Kidney (tissue), 14 donors: ENCODE data around the gene USP35. TPM values are rescaled to one million over a fixed set of nuclear protein-coding genes. Genes with fewer than 3 reads are reported as not detected.
"Not testable (repeated sequence)": the region's sequence is repeated elsewhere in the genome, so short reads cannot be mapped to it uniquely, and the experiment has no call there.

ENCODE experiments used
- DNase-seq, 5 donors: peaks; one replicate each; pipeline ENCODE4 v3.0.0-alpha.2; 2013 to 2020
- FAIRE-seq: peaks from 2 replicates; lab custom pipeline; 2012; peaks lifted over from hg19 to GRCh38; lab: Jason Lieb, UNC
- H3K27ac ChIP-seq, 2 donors: one replicate each; pipeline ENCODE4 v1.7.0; 2013; ENCODE audit warnings: low read depth in 2 of 2, low read length in 2 of 2, inconsistent platforms in 1 of 2
- H3K27me3 ChIP-seq: one replicate; pipeline ENCODE4 v1.7.1; 2013; ENCODE audit warnings: low read length, inconsistent platforms; ENCODE audit not compliant: control insufficient read depth, insufficient read depth
- H3K36me3 ChIP-seq, 3 donors: one replicate each; pipeline versions ENCODE4 v1.7.0 to v1.7.1; 2013; ENCODE audit warnings: low read length in 3 of 3, control low read depth in 1 of 3, inconsistent platforms in 1 of 3; ENCODE audit not compliant: insufficient read depth in 3 of 3, control insufficient read depth in 2 of 3
- H3K4me1 ChIP-seq, 3 donors: one replicate each; pipeline versions ENCODE4 v1.7.0 to v1.7.1; 2013; ENCODE audit warnings: low read length in 3 of 3, inconsistent platforms in 1 of 3, low read depth in 1 of 3; ENCODE audit not compliant: control insufficient read depth in 2 of 3, insufficient read depth in 2 of 3
- H3K4me3 ChIP-seq, 3 donors: one replicate each; pipeline versions ENCODE4 v1.7.0 to v1.8.1; 2013; ENCODE audit warnings: low read length in 3 of 3, control low read depth in 1 of 3, inconsistent platforms in 1 of 3
- H3K9ac ChIP-seq, 3 donors: one replicate each; pipeline versions ENCODE4 v1.7.0 to v1.7.1; 2013; ENCODE audit warnings: low read length in 3 of 3, control low read depth in 1 of 3, inconsistent platforms in 1 of 3
- H3K9me3 ChIP-seq, 3 donors: one replicate each; pipeline versions ENCODE4 v1.7.0 to v1.7.1; 2013; ENCODE audit warnings: low read length in 3 of 3, control low read depth in 1 of 3, inconsistent platforms in 1 of 3; ENCODE audit not compliant: control insufficient read depth in 2 of 3, insufficient read depth in 1 of 3
- CTCF ChIP-seq: IDR thresholded peaks from 3 replicates; pipeline ENCODE4 v1.5.1; 2012; ENCODE audit warnings: mild to moderate bottlenecking, moderate library complexity, borderline replicate concordance; ENCODE audit not compliant: insufficient read depth; ENCODE audit errors: extremely low read depth
- intact Hi-C: fragments of 100-400 bp; cut with DNase I; formaldehyde crosslinking; loops from one replicate; pipeline ENCODE4 v1.11.1; 2022
- polyA plus RNA-seq: library from polyadenylated mRNA; stranded (reverse); fragments of 350-450 nt; fragmentation: Illumina TruSeq; extraction: RNeasy Lipid Tissue Mini Kit (QIAGEN cat#74804); gene quantifications from one replicate; pipeline ENCODE4 v1.2.3, GENCODE V29; 2014; ENCODE audit warnings: low read depth, low replicate concordance; ENCODE audit not compliant: insufficient read depth
- total RNA-seq: library from RNA; stranded (reverse); fragmentation: NEBNext Ultra II Directional; extraction: Animal tissue kit (Norgen Biotek cat#: 25700); gene quantifications from one replicate; pipeline ENCODE4 v1.2.1, GENCODE V29; 2021
- donor health status: control.
- donor health status: control.
- donor health status: control.
- donor health status: control.
- donor health status: control.
- donor health status: DM: yes; HTN: yes; CAD: no.
- donor health status: Normal renal cell carcinoma (clear cell type).

USP35 gene
- total and polyA plus RNA-seq, 2 donors from 2014 or later = 4.0 to 7.7 TPM

- no peak overlapping the region for H3K9ac ChIP-seq
- no peak for TF ChIP-seq CTCF
- H3K4me3 ChIP-seq = no peak overlapping the region
- no peak overlapping the region for H3K27ac ChIP-seq
- H3K36me3 ChIP-seq = peaks cover 3 to 28% (median 27%) of the 10 kb centered on the region in 3 donors
- H3K4me1 ChIP-seq = no peaks in the 10 kb centered on the region
- no peak for DNase-seq
- no peak for FAIRE-seq
- no peaks in the 10 kb centered on the region for H3K27me3 ChIP-seq
- intact Hi-C loops = loop anchor here (10.0 kb wide), 2 partner anchors 204 to 344 kb away; no protein-coding TSS in a partner anchor
- no peaks in the 10 kb centered on the region for H3K9me3 ChIP-seq
These were observed 31.8 kb downstream of the USP35 start for GRCh38 chr11:78220218-78221157.

GRCh38 chr11:78221396-78222315 lies 32.9 kb downstream of the USP35 start:
- Histone ChIP-seq H3K9me3 (no peaks in the 10 kb centered on the region), H3K27me3 (no peaks in the 10 kb centered on the region), H3K4me1 (no peaks in the 10 kb centered on the region), H3K4me3 (no peak overlapping the region), H3K9ac (no peak overlapping the region), H3K36me3 (peaks cover 5 to 28% (median 27%) of the 10 kb centered on the region in 3 donors), H3K27ac (no peak overlapping the region)
- DNase-seq (no peak), FAIRE-seq (no peak)
- no peak for TF ChIP-seq CTCF
- intact Hi-C loops = loop anchor here (10.0 kb wide), 2 partner anchors 203 to 343 kb away; no protein-coding TSS in a partner anchor

GRCh38 chr11:78222726-78223125 lies 34.0 kb downstream of the USP35 start:
- not testable (repeated sequence) for H3K4me3 ChIP-seq, H3K27ac ChIP-seq, H3K27me3 ChIP-seq, H3K9me3 ChIP-seq, H3K9ac ChIP-seq, DNase-seq, FAIRE-seq, H3K4me1 ChIP-seq
- intact Hi-C loops = loop anchor here (10.0 kb wide), 2 partner anchors 202 to 342 kb away; no protein-coding TSS in a partner anchor
- H3K36me3 ChIP-seq = peaks cover 5 to 27% (median 27%) of the 10 kb centered on the region in 3 donors
